Mucosa of rectum (tissue), 2 donors: ENCODE data around the gene KRT73.

Experiments used
- H3K27ac ChIP-seq, 2 donors: one replicate each; pipeline ENCODE4 v1.7.0; 2013; ENCODE audit warnings: inconsistent platforms in 2 of 2, low read depth in 2 of 2, low read length in 2 of 2
- H3K27me3 ChIP-seq, 2 donors: one replicate each; pipeline ENCODE4 v1.7.0; 2013; ENCODE audit warnings: low read length in 2 of 2; ENCODE audit not compliant: control insufficient read depth in 2 of 2, insufficient read depth in 2 of 2
- H3K36me3 ChIP-seq, 2 donors: one replicate each; pipeline ENCODE4 v1.7.0; 2013; ENCODE audit warnings: low read length in 2 of 2; ENCODE audit not compliant: control insufficient read depth in 2 of 2, insufficient read depth in 2 of 2
- H3K4me1 ChIP-seq, 2 donors: one replicate each; pipeline ENCODE4 v1.7.0; 2013; ENCODE audit warnings: low read length in 2 of 2, mild to moderate bottlenecking in 1 of 2; ENCODE audit not compliant: control insufficient read depth in 2 of 2, insufficient read depth in 2 of 2
- H3K4me3 ChIP-seq, 2 donors: one replicate each; pipeline ENCODE4 v1.7.0; 2013; ENCODE audit warnings: low read length in 2 of 2
- H3K9ac ChIP-seq, 2 donors: one replicate each; pipeline ENCODE4 v1.7.0; 2013; ENCODE audit warnings: low read length in 2 of 2, low read depth in 1 of 2, mild to moderate bottlenecking in 1 of 2
- H3K9me3 ChIP-seq, 2 donors: one replicate each; pipeline ENCODE4 v1.7.0; 2013; ENCODE audit warnings: low read length in 2 of 2; ENCODE audit not compliant: control insufficient read depth in 2 of 2
- donor health status: healthy.
- donor health status: Normal muscosa, but diverticular disease.

KRT73 gene

GRCh38 chr12:52647601-52648000 is 29.2 kb upstream of the KRT73 start:
- no peak overlapping the region for H3K9ac ChIP-seq

GRCh38 chr12:52646613-52647012 is 28.3 kb upstream of the KRT73 start:
- no peak overlapping the region for H3K27ac ChIP-seq

More at GRCh38 chr12:52647601-52648000, 29.2 kb upstream of the KRT73 start:
- Histone ChIP-seq H3K36me3 (no peaks in the 10 kb centered on the region), H3K4me3 (no peak overlapping the region), H3K4me1 (peaks cover 2 to 22% of the 10 kb centered on the region in 2 donors), H3K27me3 (no peaks in the 10 kb centered on the region), H3K27ac (no peak overlapping the region), H3K9me3 (no peaks in the 10 kb centered on the region)

GRCh38 chr12:52645982-52646381 is 27.6 kb upstream of the KRT73 start:
- H3K36me3 ChIP-seq, result no peaks in the 10 kb centered on the region
- no peak overlapping the region for H3K4me3 ChIP-seq
- no peak overlapping the region for H3K9ac ChIP-seq
- H3K9me3 ChIP-seq, result no peaks in the 10 kb centered on the region
- no peak overlapping the region for H3K27ac ChIP-seq
- H3K4me1 ChIP-seq, result peaks cover 2 to 18% of the 10 kb centered on the region in 2 donors
- H3K27me3 ChIP-seq, result peaks cover 0 to 3% of the 10 kb centered on the region in 2 donors

More at GRCh38 chr12:52646613-52647012, 28.3 kb upstream of the KRT73 start:
- H3K9me3 ChIP-seq, result no peaks in the 10 kb centered on the region
- no peaks in the 10 kb centered on the region for H3K27me3 ChIP-seq
- no peaks in the 10 kb centered on the region for H3K36me3 ChIP-seq
- H3K4me1 ChIP-seq, result peaks cover 2 to 22% of the 10 kb centered on the region in 2 donors
- no peak overlapping the region for H3K4me3 ChIP-seq
- no peak overlapping the region for H3K9ac ChIP-seq

- Histone ChIP-seq H3K4me1 (peaks cover 2 to 11% of the 10 kb centered on the region in 2 donors), H3K4me3 (no peak overlapping the region), H3K27ac (no peak overlapping the region), H3K9ac (no peak overlapping the region), H3K27me3 (peaks cover 0 to 3% of the 10 kb centered on the region in 2 donors), H3K9me3 (no peaks in the 10 kb centered on the region), H3K36me3 (no peaks in the 10 kb centered on the region)
Measured at GRCh38 chr12:52645120-52645761, 26.9 kb upstream of the KRT73 start.

DNA sequence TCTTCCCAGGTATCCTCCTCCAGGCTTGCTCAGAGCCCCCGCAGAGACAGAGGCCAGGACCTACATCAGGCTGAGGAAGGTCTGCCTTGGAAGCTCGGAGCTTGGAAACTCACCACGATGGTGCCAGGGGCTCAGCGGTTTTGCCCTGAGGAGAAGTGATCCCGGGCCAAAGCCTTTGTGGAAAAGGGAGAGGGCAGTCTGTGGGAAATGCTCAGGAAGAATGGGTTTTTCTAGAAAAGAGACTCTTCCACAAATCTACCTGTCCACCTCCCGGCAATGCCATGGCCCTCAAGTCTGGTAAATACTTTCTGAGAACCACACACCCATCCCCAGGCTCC is 25.7 kb upstream of the KRT73 start:
- Histone ChIP-seq H3K9ac (no peak overlapping the region), H3K27me3 (peaks cover 0 to 3% of the 10 kb centered on the region in 2 donors), H3K27ac (no peak overlapping the region), H3K4me3 (no peak overlapping the region), H3K9me3 (no peaks in the 10 kb centered on the region), H3K36me3 (no peaks in the 10 kb centered on the region), H3K4me1 (peaks cover 2 to 9% of the 10 kb centered on the region in 2 donors)

DNA sequence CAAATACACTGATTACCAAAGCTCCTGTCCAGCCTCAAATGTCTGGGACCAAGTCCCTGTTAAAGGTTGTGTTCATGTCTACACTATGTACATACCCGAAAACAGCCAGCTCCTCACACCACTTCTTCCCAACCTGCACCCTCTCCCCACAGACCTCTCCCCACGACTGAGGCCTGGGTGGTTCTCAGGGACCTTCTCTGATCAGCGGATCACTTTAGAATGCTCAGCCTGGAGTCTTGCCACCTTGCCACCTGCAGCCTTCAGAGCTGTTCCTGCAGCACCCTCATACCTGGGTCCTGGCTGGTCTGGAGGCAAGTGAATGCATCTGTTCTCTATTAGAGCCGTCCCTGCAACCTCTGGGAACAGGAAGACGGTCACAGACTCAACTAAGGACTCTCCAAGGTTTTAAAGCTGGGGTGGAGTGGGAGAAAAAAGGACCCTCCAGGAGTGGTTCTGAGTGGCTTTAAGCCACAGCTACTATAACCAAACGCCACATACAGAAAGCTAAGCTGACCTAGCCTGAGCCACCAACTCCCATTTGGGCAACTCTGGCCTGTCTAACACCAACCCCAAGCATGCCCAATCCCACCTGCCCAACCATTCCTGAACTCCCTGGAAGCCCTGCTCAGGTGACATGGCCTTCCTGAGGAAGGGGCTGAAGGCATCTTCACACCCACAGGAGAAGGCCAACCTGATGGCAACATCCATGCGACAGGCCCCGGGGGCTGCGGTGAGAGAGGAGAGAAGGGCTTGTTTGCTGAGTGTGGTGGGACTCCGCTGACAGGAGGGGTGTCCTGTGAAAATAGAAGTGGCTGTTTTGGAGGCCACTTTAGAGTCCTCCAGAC is 25.1 kb upstream of the KRT73 start:
- no peak overlapping the region for H3K27ac ChIP-seq
- no peak overlapping the region for H3K4me3 ChIP-seq
- H3K9me3 ChIP-seq, result no peaks in the 10 kb centered on the region
- no peaks in the 10 kb centered on the region for H3K36me3 ChIP-seq
- H3K4me1 ChIP-seq, result peaks cover 2 to 9% of the 10 kb centered on the region in 2 donors
- H3K27me3 ChIP-seq, result peaks cover 0 to 3% of the 10 kb centered on the region in 2 donors
- no peak overlapping the region for H3K9ac ChIP-seq

DNA sequence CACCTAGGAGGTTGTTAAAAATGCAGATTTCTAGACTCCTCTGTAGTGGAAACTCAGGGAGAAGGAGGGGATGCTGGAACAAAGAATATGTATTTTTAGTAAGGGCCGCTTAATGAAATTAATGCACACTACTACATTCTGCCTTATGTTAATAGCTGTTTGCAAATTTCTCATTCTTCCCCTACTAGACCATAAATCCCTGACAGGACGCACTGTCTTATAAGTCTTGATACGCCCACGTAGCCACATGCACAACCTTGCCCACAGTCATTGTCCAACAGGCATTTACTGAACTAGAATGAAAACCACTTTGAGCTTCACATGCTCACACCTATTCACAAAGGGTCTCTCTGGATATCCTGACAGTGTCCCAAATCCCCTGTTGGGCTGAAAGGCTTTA is 23.1 kb upstream of the KRT73 start:
- no peaks in the 10 kb centered on the region for H3K36me3 ChIP-seq
- H3K27me3 ChIP-seq, result peaks cover 0 to 3% of the 10 kb centered on the region in 2 donors
- no peak overlapping the region for H3K4me3 ChIP-seq
- peaks cover 2 to 9% of the 10 kb centered on the region in 2 donors for H3K4me1 ChIP-seq
- H3K9me3 ChIP-seq, result no peaks in the 10 kb centered on the region
- no peak overlapping the region for H3K9ac ChIP-seq
- no peak overlapping the region for H3K27ac ChIP-seq

DNA sequence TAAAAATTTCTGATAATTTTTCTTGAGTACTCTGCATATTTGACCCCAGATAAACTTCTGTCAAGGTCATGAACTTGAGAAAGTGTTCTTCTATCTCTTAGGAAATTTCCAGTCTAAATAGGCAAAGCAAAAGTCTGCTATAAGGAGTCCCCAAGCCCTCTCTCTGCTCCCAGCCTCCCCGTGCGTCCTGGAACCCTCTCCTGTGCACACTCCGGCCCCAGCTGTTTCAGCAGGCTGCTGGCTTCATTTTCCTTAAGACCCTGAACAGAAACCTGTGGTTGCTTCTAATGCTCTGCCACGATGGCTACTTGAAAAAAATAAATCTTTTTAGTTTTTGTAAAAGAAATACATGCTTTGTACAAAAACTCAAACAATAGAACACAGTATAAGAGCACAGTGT is 18.9 kb upstream of the KRT73 start:
- Histone ChIP-seq H3K36me3 (no peaks in the 10 kb centered on the region), H3K9ac (no peak overlapping the region), H3K27ac (no peak overlapping the region), H3K27me3 (peaks cover 0 to 7% of the 10 kb centered on the region in 2 donors), H3K9me3 (no peaks in the 10 kb centered on the region), H3K4me3 (no peak overlapping the region), H3K4me1 (no peaks in the 10 kb centered on the region)

DNA sequence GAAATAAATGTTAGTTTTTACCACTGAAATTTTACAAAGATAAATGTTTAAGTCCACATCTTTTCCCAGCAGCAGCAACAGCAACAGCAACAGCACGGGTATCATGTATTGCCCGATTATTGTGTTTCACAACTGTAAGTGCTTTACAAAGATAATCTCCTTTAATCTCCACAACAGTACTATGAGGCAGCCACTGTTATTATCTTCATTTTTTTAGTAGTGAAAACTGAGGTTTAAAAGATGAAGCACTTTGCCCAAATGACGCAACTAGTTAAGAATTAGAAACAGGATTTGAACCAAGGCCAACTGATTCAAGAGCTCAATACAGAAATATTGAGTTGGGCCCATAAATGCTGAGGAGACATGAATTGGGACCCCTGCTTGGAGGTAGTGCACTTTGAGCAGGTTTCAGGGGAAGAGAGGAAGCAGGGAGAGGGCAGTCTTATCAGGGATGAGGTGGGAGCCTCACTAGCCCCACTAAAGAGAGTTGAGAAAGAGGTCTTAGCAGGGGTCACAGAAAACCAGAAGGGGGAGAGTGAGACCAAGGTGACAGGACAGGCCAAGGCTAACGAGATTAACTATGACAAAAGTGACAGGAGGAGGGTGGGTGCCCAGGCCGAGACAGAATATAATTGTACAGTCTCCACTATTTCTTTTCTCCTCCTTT is 18.4 kb upstream of the KRT73 start:
- Histone ChIP-seq H3K4me3 (no peak overlapping the region), H3K4me1 (no peaks in the 10 kb centered on the region), H3K9me3 (no peaks in the 10 kb centered on the region), H3K9ac (no peak overlapping the region), H3K36me3 (no peaks in the 10 kb centered on the region), H3K27me3 (peaks cover 0 to 7% of the 10 kb centered on the region in 2 donors), H3K27ac (no peak overlapping the region)

DNA sequence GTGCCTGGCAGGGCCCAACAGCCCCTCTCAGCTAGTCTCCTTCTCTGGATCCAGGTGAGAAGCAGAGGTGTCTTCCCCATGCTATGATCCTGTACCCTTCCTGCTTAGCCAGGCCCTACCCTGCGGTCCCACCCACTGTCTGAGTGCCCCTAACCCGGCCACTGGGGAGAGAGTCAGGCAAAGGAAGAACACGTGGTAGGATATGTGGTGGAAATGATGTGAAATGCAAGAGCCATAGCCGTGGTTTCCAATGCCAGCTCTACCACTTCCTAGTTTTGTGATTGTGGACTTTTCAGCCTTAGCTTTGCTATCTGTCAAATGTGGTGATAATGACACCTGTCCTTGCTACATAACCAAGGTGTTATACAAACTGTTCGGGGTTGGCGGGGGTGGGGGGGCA is 17.8 kb upstream of the KRT73 start:
- Histone ChIP-seq H3K4me3 (no peak overlapping the region), H3K27me3 (peaks cover 0 to 7% of the 10 kb centered on the region in 2 donors), H3K36me3 (no peaks in the 10 kb centered on the region), H3K9me3 (no peaks in the 10 kb centered on the region), H3K4me1 (no peaks in the 10 kb centered on the region), H3K27ac (no peak overlapping the region), H3K9ac (no peak overlapping the region)
